ENCODE data around the gene CHID1.
A peak's percentile ranks its signal among the peaks of the same experiment; 100 is the strongest.

Gene CHID1

GRCh38 chr11:845872-846495 is 64.6 kb downstream of the CHID1 start:
- H3K4me3 Mint-ChIP-seq, result peak overlapping the region in 1 of 2 donors; percentile 5

DNA sequence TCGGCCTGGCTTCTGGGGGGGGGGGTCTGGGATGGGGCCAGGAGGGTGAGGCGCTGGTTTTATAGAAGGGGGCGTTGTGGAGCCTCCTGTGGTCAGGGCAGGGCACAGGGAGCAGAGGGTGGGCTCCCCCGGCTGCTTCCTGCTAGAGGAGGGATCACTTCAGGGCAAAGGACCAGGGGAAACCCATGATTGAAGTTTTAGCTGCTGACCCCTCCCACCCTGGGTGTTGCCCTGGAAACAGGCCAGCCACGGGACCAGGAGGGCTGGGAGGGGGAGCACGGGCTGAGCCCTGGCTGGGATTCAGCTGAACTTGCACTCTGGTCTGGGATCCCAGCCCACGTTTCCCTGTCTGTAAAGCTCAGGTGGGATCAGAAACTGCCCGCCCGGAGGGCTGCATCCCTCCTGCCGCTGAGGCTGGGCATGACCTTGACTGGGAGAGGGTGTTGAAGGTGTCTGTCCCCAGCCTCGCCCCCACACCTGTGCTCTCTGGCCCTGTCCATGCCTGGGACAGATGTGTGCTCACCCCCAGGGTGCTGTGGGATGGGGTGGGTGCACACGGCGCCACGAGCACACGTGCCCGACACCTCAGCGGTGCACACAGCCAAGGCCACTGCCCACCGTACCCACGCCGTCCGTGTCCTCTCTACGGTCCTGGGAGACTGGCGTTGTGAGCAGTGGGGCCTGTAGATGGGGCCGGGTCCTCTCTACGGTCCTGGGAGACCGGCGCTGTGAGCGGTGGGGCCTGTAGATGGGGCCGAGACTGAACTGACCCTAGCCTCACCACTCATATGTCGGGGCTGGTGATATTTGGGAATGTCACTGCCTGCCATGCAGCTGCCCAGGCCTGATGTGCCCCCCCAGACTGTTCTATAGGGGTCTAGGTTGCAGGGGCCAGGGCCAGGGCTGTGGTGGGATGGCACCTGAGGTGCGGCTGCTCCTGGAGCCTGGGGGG is 65.6 kb downstream of the CHID1 start:
- H3K9me3 Mint-ChIP-seq, result no peaks in the 10 kb centered on the region
- peak in 1 of 2 donors; percentile 61 for DNase-seq
- H3K27ac Mint-ChIP-seq, result peak overlapping the region in 1 of 2 donors; percentile 42
- peaks cover 11% of the 10 kb centered on the region for H3K27me3 Mint-ChIP-seq
- peak; percentile 20 for ATAC-seq
- peak overlapping the region; percentile 59 to 94 for H3K4me3 Mint-ChIP-seq
- H3K4me1 Mint-ChIP-seq, result peaks cover 66% of the 10 kb centered on the region

More at GRCh38 chr11:845872-846495, 64.6 kb downstream of the CHID1 start:
- ATAC-seq (no peak), DNase-seq (no peak)
- H3K27me3 Mint-ChIP-seq, result peaks cover 11% of the 10 kb centered on the region
- H3K27ac Mint-ChIP-seq, result peak overlapping the region in 1 of 2 donors; percentile 71
- H3K9me3 Mint-ChIP-seq, result no peaks in the 10 kb centered on the region
- peaks cover 56% of the 10 kb centered on the region for H3K4me1 Mint-ChIP-seq

GRCh38 chr11:843818-844692 is 66.6 kb downstream of the CHID1 start:
- peak overlapping the region; percentile 89 to 94 for H3K4me3 Mint-ChIP-seq
- H3K27ac Mint-ChIP-seq, result peak overlapping the region; percentile 85
- DNase-seq, result no peak
- peak; percentile 42 for ATAC-seq
- H3K4me1 Mint-ChIP-seq, result peaks cover 68% of the 10 kb centered on the region
- no peaks in the 10 kb centered on the region for H3K9me3 Mint-ChIP-seq
- H3K27me3 Mint-ChIP-seq, result peaks cover 9% of the 10 kb centered on the region

GRCh38 chr11:843086-843734 is 67.4 kb downstream of the CHID1 start:
- H3K4me1 Mint-ChIP-seq, result peaks cover 68% of the 10 kb centered on the region
- DNase-seq, result no peak
- ATAC-seq, result peak; percentile 2
- H3K27ac Mint-ChIP-seq, result peak overlapping the region; percentile 85
- peak overlapping the region; percentile 89 to 94 for H3K4me3 Mint-ChIP-seq
- H3K9me3 Mint-ChIP-seq, result no peaks in the 10 kb centered on the region
- H3K27me3 Mint-ChIP-seq, result peaks cover under 1% of the 10 kb centered on the region

- Mint-ChIP-seq H3K9me3 (no peaks in the 10 kb centered on the region), H3K27me3 (no peaks in the 10 kb centered on the region), H3K4me1 (peaks cover 71% of the 10 kb centered on the region), H3K27ac (peak within 1 kb of the TSS; percentile 93 to 95), H3K4me3 (peak within 1 kb of the TSS; percentile 89 to 94)
- ATAC-seq, result peak; percentile 75
- DNase-seq, result peak; percentile 89 to 90
Observed at GRCh38 chr11:842370-843002, 68.1 kb downstream of the CHID1 start, which contains the start of the genes POLR2L and TSPAN4. POLR2L (minus strand) TSS chr11:842529; CDS start chr11:842508, 21 bp downstream. TSPAN4 (plus strand) TSS chr11:842852; CDS start chr11:850305, 7,453 bp downstream.

DNA sequence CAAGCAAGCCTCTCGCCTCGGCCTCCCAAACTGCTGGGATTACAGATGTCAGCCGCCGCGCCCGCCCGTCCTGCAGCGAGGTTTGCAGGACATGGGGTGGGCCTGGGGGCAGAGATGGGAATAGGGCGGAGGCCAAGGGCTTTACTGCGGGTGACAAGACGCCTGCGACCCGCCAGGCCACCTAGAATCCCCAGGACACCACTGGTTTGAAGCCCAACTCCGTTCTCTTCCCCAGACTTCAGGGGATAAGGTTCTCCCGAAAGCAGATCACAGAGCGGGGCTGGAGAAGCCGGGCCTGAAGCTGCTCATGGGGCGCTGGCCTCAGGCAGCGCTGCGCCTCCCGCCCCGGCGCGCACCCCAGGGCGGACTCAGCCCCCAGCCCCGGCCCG is 68.6 kb downstream of the CHID1 start:
- no peaks in the 10 kb centered on the region for H3K27me3 Mint-ChIP-seq
- peak overlapping the region; percentile 88 to 89 for H3K4me3 Mint-ChIP-seq
- peak; percentile 41 for ATAC-seq
- no peaks in the 10 kb centered on the region for H3K9me3 Mint-ChIP-seq
- no peak for DNase-seq
- H3K27ac Mint-ChIP-seq, result peak overlapping the region; percentile 93 to 95
- H3K4me1 Mint-ChIP-seq, result peaks cover 75% of the 10 kb centered on the region

- no peak for DNase-seq
- no peak for ATAC-seq
- Mint-ChIP-seq H3K27me3 (no peaks in the 10 kb centered on the region), H3K27ac (peak overlapping the region in 1 of 2 donors; percentile 83), H3K4me1 (peaks cover 70% of the 10 kb centered on the region), H3K9me3 (no peaks in the 10 kb centered on the region), H3K4me3 (peak overlapping the region in 1 of 2 donors; percentile 88)
Observed at GRCh38 chr11:839875-840617, 70.6 kb downstream of the CHID1 start.

DNA sequence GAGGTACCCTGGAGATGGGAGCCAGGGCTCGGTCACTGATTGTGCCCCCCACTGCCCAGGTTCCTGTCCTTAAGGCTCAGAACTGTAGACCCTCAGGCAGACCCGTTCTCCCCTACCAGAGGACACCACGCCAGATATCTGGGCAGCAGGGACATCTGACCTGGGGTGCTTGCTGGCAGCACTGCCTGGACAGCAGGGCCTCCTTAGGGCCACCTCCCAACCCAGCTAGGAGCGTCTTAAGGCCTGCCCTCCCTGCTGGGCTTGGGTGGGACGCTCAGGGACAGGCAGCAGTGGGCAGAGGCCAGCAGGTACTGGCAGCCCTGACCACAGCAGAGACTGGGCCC is 71.4 kb downstream of the CHID1 start:
- no peak for DNase-seq
- no peak for ATAC-seq
- Mint-ChIP-seq H3K4me3 (no peak overlapping the region), H3K9me3 (no peaks in the 10 kb centered on the region), H3K27ac (peak overlapping the region in 1 of 2 donors; percentile 83), H3K4me1 (peaks cover 70% of the 10 kb centered on the region), H3K27me3 (no peaks in the 10 kb centered on the region)

DNA sequence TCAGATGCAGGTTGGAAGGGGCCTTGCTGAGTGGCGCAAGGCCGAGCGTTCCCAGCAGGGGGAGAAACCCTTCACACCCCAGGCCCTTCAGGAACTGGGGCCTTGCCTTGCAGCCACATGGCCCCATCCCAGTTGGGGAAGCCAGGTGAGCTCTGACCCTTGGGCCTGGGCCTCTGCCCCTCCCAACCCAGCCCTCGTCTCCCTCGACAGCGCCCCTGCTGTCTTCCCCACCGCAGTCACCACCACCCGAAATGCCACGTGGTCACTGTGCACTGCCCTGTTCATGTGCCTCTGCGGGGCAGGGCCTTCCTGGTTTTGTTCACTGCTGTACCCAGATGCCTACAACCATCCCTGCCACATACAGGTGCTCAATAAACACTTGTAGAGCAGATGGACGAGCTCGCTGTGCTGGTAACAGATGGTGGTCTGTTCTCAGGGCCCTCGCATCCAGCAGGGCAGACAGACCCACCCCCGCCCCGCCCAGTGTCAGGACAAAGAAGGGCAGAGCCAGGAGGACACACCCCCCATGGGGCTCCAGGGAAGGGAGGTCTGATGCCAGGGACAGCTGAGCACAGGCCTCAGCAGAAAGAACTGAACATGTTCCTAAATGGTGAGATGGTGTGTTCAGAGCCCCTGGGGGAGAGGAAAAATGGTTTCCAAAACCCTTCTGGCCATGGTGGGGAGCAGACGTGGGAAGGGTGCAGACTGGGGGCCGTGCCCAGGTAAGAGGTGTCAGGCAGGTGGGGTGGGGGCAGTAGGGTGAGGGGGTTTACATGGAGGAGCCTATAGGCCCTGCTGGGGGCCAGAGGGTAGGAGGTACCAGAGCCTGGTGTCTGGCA is 72.0 kb downstream of the CHID1 start:
- Mint-ChIP-seq H3K27me3 (no peaks in the 10 kb centered on the region), H3K27ac (no peak overlapping the region), H3K4me3 (no peak overlapping the region), H3K4me1 (peaks cover 70% of the 10 kb centered on the region), H3K9me3 (no peaks in the 10 kb centered on the region)
- ATAC-seq (no peak), DNase-seq (no peak)

GRCh38 chr11:837990-838307 is 72.7 kb downstream of the CHID1 start:
- H3K27me3 Mint-ChIP-seq, result no peaks in the 10 kb centered on the region
- no peak for DNase-seq
- H3K27ac Mint-ChIP-seq, result no peak overlapping the region
- no peaks in the 10 kb centered on the region for H3K9me3 Mint-ChIP-seq
- ATAC-seq, result no peak
- peaks cover 68% of the 10 kb centered on the region for H3K4me1 Mint-ChIP-seq
- no peak overlapping the region for H3K4me3 Mint-ChIP-seq

GRCh38 chr11:837189-837989 is 73.2 kb downstream of the CHID1 start:
- ATAC-seq (no peak), DNase-seq (no peak)
- Mint-ChIP-seq H3K4me3 (no peak overlapping the region), H3K27ac (no peak overlapping the region), H3K4me1 (peaks cover 69% of the 10 kb centered on the region), H3K27me3 (peaks cover 2% of the 10 kb centered on the region), H3K9me3 (no peaks in the 10 kb centered on the region)

GRCh38 chr11:836700-837099 is 73.9 kb downstream of the CHID1 start:
- no peak for ATAC-seq
- H3K4me3 Mint-ChIP-seq, result no peak overlapping the region
- DNase-seq, result no peak
- peaks cover 9% of the 10 kb centered on the region for H3K27me3 Mint-ChIP-seq
- no peaks in the 10 kb centered on the region for H3K9me3 Mint-ChIP-seq
- peaks cover 76% of the 10 kb centered on the region for H3K4me1 Mint-ChIP-seq
- H3K27ac Mint-ChIP-seq, result no peak overlapping the region

- Mint-ChIP-seq H3K9me3 (no peaks in the 10 kb centered on the region), H3K4me1 (peaks cover 78% of the 10 kb centered on the region), H3K27ac (no peak overlapping the region), H3K4me3 (no peak overlapping the region), H3K27me3 (peaks cover 13% of the 10 kb centered on the region)
- ATAC-seq (no peak), DNase-seq (no peak)
Observed at GRCh38 chr11:836274-836673, 74.3 kb downstream of the CHID1 start.

All from stimulated activated naive CD8-positive, alpha-beta T cell treated with anti-CD3 and anti-CD28 coated beads, Interleukin-15, amount 100 ng/mL, for 72 hours (primary cell).